SH-SY5Y (cell line): ENCODE results near the gene INPP5E.

Experiments used
- GATA2 ChIP-seq: IDR thresholded peaks from 2 replicates; pipeline ENCODE4 v1.6.1; 2011; ENCODE audit warnings: mild to moderate bottlenecking, low read depth, low read length
- GATA3 ChIP-seq: IDR thresholded peaks from 2 replicates; pipeline ENCODE4 v1.6.1; 2011; ENCODE audit warnings: low read depth, mild to moderate bottlenecking, low read length, moderate library complexity

INPP5E gene

GRCh38 chr9:136444102-136444501 is 4.5 kb upstream of the INPP5E start:
- TF ChIP-seq GATA3 (no peak), GATA2 (no peak)

GRCh38 chr9:136443687-136444086 is 4.0 kb upstream of the INPP5E start:
- TF ChIP-seq GATA3 (no peak), GATA2 (no peak)

DNA sequence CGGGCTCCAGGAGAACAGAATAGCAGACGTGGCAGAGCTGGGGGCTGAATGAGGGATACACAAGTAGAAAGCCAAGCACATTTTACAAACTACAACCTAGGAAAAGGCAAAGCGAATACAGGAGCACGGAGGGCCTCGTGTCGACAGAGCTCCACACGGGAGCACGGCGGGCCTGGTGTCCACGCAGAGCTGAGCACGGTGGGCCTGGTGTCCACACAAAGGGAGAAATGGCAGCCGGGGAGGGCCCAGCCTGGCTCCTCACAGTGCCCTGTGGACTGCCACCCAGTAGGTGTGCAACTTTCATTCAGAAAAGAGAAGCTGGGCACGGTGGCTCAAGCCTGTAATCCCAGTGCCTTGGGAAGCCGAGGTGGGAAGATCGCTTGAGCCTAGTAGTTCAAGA is 3.4 kb upstream of the INPP5E start:
- TF ChIP-seq GATA3 (no peak), GATA2 (no peak)

- TF ChIP-seq GATA3 (no peak), GATA2 (no peak)
Observed at GRCh38 chr9:136442265-136442664, 2.6 kb upstream of the INPP5E start.

GRCh38 chr9:136441681-136442245 is 2.1 kb upstream of the INPP5E start:
- no peak for TF ChIP-seq GATA2
- no peak for TF ChIP-seq GATA3

GRCh38 chr9:136441191-136441680 is 1.6 kb upstream of the INPP5E start:
- TF ChIP-seq GATA3, result no peak
- no peak for TF ChIP-seq GATA2

DNA sequence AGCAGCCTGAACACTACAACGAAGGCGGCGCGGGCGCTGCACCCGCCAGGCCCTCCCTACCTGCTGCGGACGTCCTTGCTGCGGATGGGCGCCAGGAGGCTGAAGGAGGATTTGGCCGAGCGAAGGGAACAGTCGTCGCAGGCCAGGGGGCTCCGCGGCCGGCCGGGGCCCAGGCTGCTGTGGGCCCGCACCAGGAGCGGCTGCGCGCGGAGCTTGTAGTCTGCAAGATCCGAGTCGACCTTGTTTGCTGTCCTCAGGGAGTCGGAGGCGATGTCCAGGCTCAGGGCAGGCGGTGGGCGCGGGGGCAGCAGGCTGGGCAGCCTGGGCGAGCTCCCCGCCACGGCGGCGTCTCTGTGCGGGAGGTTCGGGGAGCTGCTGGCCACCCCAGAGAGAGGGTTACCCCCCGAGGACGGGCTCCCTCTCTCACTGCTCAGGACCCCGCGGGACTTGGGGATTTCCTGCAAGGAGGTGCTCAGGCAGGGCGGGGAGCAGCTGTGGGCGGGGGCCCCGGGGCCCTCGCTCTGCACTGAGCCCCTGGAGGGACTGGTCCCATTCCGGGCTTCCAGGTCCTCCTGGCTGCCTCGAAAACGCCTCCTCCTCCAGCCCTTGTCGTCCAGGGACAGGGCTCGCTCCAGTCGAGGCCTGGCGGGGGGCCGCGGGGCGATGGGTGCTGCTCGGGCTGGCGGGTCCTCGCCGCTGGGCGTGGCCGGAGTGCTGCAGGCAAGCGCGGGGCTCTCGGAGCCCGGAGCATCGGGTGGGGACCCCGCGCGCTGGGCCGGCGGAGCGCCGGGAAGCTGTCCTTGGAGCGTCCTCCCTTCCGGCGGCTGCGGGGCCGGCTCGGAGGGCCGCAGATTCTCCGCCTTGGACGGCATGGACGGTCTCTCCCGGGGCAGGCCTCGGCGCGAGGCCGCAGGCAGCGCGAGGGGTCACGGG is 831 bp downstream of the INPP5E start:
- no peak; the same call in 1 of the 2 replicates for TF ChIP-seq GATA2
- no peak for TF ChIP-seq GATA3

DNA sequence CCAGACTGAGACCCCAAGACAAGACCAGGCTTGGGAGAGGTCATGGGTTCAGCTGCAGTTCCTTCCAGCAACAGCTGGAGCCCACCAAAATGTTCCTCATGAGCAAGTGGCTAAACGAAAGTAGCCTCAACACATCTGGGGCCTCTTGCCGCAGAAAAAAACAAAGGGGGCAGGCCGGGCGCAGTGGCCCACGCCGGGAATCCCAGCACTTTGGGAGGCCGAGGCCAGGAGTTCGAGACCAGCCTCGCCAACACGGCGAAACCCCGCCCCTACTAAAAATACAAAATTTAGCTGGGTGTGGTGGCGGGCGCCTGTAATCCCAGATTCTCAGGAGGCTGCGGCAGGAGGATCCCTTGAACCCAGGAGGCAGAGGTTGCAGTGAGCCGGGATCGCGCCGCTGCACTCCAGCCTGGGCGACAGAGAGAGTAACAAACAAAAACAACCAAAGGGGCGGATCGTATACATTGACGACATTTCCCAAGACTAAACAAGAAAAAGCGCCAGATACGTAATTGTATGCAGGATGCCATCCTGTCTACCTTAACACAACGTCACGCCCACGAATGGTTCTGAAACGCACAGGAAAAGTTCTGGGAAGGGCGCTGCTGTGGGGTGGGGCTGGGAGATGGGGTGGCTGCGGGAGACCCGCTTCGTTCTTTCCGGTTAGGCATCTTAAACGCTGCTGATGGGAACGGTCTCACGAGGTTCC is 1.7 kb downstream of the INPP5E start:
- TF ChIP-seq GATA3 (no peak), GATA2 (no peak)

- TF ChIP-seq GATA2 (no peak), GATA3 (no peak)
Observed at GRCh38 chr9:136437430-136437829, 2.2 kb downstream of the INPP5E start.

GRCh38 chr9:136436055-136436634 is 3.5 kb downstream of the INPP5E start:
- TF ChIP-seq GATA2 (no peak), GATA3 (no peak)

GRCh38 chr9:136434580-136435169 is 5.0 kb downstream of the INPP5E start:
- TF ChIP-seq GATA3, result no peak
- no peak for TF ChIP-seq GATA2

DNA sequence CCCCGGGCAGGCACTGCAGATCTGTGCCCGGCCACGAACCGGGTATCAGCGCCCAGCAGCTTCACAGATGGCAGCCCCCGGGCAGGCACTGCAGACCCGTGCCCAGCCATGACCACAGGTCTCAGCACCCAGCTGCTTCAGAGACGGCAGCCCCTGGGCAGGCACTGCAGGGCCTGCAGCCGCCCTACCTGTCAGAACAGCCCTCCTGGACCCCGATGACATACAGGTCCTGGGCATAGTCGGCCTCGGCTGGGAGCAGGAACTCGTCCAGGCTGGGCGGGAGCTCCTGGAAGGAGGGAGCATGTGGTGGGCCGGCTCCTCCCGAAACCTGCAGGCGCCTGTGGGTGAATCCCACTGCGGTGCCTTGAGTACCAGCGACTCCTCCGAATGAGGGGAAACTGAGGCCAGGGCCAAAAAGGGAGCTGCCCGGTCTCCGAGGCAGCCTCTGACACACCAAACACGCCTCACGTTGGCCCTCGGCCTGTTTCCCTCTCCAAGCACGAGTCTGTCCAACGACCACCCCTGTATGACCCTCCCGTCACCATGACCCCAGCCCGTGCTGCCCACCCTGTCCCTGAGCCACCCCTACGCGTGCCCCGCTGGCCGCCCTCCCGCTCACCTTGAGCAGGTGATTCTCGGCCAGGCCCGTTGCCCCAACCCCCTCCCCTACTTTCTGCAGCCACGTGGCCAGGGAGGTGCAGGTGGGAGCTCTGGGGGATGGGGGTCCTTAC is 5.6 kb downstream of the INPP5E start:
- TF ChIP-seq GATA2 (no peak), GATA3 (no peak)

DNA sequence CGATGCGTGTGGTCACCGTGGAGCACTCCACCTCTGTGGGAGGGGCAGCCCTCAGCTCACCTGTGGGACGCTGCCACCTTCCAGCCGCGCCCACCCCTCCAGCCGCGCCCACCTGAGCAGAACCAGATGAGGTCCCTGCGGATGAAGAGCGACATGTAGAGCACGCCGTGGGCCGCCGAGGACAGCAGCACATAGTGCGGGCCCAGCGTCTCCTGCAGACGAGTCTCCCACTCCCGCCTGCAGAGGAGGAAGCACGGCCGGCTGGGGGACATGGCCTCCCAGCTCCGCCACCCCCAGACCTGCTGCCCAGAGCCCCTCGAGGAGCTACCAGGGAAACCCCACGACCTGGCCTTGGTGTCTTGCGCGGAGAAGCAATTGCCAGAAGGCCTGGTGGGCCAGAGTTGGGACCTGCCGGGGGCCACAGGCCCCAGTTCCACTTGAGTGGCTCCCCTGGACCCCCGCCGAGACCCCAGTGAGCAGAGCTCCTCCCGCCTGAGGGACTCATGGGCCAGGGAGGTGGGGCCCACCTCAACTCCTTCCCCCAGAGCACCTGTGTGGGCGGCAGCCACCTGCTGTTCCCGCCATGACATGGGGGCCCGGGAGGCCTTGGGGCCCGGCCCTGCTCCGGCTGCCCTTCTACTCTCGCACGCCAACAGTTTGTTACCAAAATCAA is 6.5 kb downstream of the INPP5E start:
- TF ChIP-seq GATA2, result no peak

DNA sequence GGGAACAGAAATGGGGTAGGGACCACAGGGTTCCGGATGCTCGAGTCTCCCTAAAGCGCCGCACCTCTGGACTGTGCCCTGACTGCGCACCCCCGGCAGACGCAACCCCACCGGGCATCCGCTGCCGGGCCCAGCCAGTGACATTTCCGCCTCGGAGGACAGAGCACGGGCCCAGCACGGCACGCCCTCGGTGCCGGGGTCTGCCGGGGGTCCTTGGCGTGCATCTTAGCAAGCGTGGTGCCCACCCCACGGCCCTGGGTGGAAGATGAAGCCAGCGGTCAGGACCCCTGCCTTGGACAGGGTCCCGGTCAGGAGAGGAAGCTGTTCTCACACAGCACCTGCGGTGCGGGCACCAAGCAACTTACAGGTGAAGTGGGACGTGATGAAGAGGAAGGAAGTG is 7.1 kb downstream of the INPP5E start:
- TF ChIP-seq GATA3 (no peak), GATA2 (no peak)
